Measurements from ENCODE around the gene SCYGR5.

Gene SCYGR5

DNA sequence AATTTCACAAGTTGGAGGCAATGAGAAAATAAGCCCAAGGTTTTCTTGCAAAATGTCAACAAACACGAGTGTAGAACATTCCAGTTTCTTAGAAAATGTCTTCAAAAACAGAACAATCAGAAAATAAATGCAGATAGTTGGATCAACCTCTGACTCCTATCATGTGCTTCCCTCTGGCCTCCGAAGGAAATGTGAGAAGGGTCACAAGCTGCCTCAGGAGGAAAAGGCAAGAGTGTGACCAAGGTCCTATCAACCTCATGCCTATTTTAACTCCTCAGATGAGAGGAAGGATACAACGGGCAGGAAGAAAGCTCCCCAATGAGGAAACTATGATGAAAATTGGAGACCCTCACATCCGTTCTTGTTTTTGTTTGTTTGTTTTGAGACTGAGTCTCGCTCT lies 7.9 kb downstream of the SCYGR5 start:
- no peak overlapping the region for H3K4me3 ChIP-seq (ENCODE audit: low read length)
- TF ChIP-seq, protein P1, sequence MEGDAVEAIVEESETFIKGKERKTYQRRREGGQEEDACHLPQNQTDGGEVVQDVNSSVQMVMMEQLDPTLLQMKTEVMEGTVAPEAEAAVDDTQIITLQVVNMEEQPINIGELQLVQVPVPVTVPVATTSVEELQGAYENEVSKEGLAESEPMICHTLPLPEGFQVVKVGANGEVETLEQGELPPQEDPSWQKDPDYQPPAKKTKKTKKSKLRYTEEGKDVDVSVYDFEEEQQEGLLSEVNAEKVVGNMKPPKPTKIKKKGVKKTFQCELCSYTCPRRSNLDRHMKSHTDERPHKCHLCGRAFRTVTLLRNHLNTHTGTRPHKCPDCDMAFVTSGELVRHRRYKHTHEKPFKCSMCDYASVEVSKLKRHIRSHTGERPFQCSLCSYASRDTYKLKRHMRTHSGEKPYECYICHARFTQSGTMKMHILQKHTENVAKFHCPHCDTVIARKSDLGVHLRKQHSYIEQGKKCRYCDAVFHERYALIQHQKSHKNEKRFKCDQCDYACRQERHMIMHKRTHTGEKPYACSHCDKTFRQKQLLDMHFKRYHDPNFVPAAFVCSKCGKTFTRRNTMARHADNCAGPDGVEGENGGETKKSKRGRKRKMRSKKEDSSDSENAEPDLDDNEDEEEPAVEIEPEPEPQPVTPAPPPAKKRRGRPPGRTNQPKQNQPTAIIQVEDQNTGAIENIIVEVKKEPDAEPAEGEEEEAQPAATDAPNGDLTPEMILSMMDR (conservative IDR thresholded peaks at IDR 0.05; ENCODE audit: low read depth, low read length) = no peak
- no peak for DNase-seq (ENCODE audit: low read depth)

DNA sequence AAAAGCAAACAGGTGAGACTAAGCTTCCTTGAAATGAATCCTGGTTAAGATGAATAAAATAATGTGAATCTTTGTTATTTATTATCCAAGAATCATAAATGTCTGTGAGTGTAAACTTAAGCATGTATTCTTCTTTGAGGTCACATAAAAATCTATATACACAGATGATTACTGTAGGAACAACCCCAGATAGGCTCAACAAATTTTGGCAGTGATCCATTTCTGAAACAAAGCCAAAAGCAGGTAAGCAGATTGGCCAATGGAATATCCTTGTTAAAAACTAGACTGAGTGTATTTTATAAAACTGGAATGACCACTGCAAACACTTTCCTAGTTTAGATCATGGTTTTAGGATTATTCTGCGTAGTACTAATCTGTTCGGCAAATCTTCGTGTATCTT lies 11.3 kb downstream of the SCYGR5 start:
- H3K4me3 ChIP-seq (ENCODE audit: low read length) = no peak overlapping the region
- no peak for DNase-seq (ENCODE audit: low read depth)
- TF ChIP-seq, protein P1 (conservative IDR thresholded peaks at IDR 0.05; ENCODE audit: low read depth, low read length) = no peak

DNA sequence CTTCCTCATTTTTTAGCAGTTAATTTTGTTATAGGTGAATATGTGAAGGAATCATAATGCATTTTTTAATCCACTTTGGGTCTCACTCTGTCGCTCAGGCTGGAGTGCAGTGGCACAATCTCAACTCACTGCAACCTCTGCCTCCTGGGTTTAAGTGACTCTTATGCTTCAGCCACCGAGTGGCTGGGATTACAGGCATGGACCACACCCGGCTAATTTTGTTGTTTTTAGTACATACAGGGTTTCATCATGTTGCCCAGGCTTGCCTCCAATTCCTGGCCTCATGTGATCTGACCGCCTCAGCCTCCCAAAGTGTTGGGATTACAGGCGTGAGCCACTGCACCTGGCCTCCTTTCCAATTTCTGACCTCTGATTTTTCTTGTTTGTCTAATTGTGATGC lies 17.7 kb downstream of the SCYGR5 start:
- TF ChIP-seq, protein P1 (conservative IDR thresholded peaks at IDR 0.05; ENCODE audit: low read depth, low read length) = no peak

DNA sequence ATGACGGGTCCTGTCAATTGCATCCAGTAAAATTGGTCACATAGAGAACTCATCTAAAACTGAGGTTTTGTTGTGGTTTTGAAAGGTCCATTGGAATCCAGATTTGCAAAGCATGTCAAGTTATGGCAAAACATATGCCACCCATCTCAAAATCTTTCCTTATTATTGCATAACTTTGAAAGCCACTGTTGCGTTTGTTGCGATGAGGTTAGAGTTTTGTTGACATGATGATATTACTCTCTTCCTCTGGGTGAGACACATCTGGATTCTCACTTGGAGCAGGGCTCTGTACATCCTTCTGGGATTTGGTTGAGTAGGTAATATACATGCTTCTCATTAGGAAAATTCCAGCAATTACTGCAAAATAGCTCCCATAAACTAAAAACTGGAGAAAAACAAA lies 20.6 kb downstream of the SCYGR5 start:
- TF ChIP-seq, protein P1 (conservative IDR thresholded peaks at IDR 0.05; ENCODE audit: low read depth, low read length) = no peak
- H3K4me3 ChIP-seq (ENCODE audit: low read length) = no peak overlapping the region

More for the DNA sequence above, 17.7 kb downstream of the SCYGR5 start:
- no peak for DNase-seq (ENCODE audit: low read depth)
- no peak overlapping the region for H3K4me3 ChIP-seq (ENCODE audit: low read length)

DNA sequence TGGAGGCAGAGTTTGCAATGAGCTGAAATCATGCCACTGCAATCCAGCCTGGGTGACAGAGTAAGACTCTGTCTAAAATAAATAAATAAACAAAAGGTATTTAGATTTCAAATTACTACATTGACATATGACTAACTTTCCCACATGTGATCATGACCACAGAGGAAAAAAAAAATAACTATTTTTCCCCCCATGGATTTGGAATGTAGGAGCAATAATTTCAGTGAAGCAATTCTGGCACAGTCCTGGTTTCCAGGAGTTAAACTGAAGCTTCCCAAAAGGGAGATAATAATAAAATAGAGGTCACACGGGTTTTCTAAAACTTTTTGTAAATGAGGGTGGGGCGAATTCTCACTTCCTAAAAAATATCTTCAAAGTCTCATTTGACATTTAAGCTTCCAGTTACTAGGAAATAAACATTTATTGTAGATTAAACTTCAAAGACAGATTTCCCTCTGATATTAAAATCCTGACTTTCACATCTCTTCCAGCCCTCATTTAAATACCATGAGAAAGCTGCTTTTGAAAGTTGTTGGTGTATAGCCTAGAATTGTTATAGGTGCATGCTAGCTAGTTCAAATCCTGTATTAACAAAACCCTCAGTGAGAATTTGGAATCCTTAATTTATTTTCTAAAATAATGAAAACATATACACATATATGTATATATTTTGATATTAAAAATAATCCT lies 30.5 kb downstream of the SCYGR5 start:
- TF ChIP-seq, protein P1 (conservative IDR thresholded peaks at IDR 0.05; ENCODE audit: low read depth, low read length) = no peak

More for the DNA sequence above, 20.6 kb downstream of the SCYGR5 start:
- no peak for DNase-seq (ENCODE audit: low read depth)

DNA sequence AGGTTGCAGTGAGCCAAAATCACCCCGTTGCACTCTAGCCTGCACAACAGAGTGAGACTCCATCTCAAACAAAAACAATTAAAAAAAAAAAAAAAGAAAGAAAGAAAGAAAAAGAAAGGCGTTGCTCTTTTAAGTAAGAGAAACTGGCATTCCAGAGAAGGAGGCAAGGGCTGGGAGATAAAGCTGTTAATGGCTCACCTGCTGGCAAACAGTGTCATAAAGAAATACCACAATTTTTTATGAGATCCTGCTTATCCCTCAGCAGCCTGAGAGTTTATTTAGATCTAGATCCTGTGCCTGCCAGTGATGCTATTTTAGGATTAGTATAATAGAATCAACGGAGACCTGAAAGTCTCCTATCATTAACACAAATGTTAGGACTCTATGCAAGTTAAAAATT lies 35.0 kb downstream of the SCYGR5 start:
- H3K4me3 ChIP-seq (ENCODE audit: low read length) = no peak overlapping the region
- DNase-seq (ENCODE audit: low read depth) = no peak
- TF ChIP-seq, protein P1 (conservative IDR thresholded peaks at IDR 0.05; ENCODE audit: low read depth, low read length) = no peak

More for the DNA sequence above, 30.5 kb downstream of the SCYGR5 start:
- H3K4me3 ChIP-seq (ENCODE audit: low read length) = no peak overlapping the region
- no peak for DNase-seq (ENCODE audit: low read depth)

DNA sequence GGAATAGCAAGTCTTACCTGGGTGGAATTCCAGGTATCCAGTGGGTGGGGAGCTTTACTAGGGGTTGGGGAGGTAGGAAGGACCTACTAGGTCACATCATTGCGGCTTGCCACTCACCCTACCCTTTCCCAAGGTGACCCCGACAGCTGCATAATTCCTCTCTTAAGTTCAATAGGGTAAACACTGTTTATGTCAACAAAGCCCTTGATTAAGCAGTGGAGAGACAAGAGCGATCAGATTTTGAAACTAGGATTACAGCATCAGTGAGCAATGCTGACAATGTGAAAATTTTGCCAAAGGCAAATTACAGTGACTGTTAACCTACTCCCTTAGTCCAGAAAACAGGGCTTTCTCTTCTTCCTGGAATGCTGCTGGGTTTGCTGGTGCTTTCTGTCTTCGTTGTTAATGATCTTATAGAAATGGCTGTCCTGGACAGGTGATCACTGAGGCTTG lies 36.7 kb downstream of the SCYGR5 start:
- no peak for DNase-seq (ENCODE audit: low read depth)
- no peak overlapping the region for H3K4me3 ChIP-seq (ENCODE audit: low read length)
- TF ChIP-seq, protein P1 (conservative IDR thresholded peaks at IDR 0.05; ENCODE audit: low read depth, low read length) = no peak
